Uterus (tissue), 4 donors: Measurements from ENCODE around the gene RABGAP1L. TPM values are rescaled to one million over a fixed set of nuclear protein-coding genes. Genes with fewer than 3 reads are reported as not detected.

Source experiments
- DNase-seq, 2 donors: peaks; one replicate each; pipeline ENCODE4 v3.0.0-alpha.2; 2019 to 2020
- H3K27ac ChIP-seq, 2 donors: fragments of 200-600 bp; sonication (generic); 1 replicate in 1 of 2; 2 replicates in 1 of 2; pipeline ENCODE4 v1.5.1; 2016 to 2018
- H3K27me3 ChIP-seq, 2 donors: fragments of 200-600 bp; sonication (generic); one replicate each; pipeline ENCODE4 v1.5.1; 2018 to 2019; ENCODE audit warnings: control low read depth in 1 of 2
- H3K36me3 ChIP-seq, 2 donors: fragments of 200-600 bp; sonication (generic); one replicate each; pipeline ENCODE4 v1.5.1; 2019; ENCODE audit warnings: control low read depth in 1 of 2
- H3K4me1 ChIP-seq, 2 donors: fragments of 200-600 bp; sonication (generic); one replicate each; pipeline ENCODE4 v1.5.1; 2018 to 2019; ENCODE audit warnings: control low read depth in 1 of 2
- H3K4me3 ChIP-seq, 2 donors: fragments of 200-600 bp; sonication (generic); 1 replicate in 1 of 2; 2 replicates in 1 of 2; pipeline ENCODE4 v1.5.1; 2018 to 2019; ENCODE audit warnings: mild to moderate bottlenecking in 1 of 2
- H3K9me3 ChIP-seq, 2 donors: fragments of 200-600 bp; sonication (generic); one replicate each; pipeline ENCODE4 v1.5.1; 2019; ENCODE audit warnings: control low read depth in 1 of 2
- POLR2A ChIP-seq, 2 donors: fragments of 450-650 bp; IDR thresholded peaks; one replicate each; pipeline ENCODE4 v1.6.1; 2016; ENCODE audit warnings: antibody characterized with exemption in 2 of 2, mild to moderate bottlenecking in 1 of 2, moderate library complexity in 1 of 2
- intact Hi-C: fragments of 100-400 bp; cut with DNase I; formaldehyde crosslinking; loops from one replicate; pipeline ENCODE4 v1.15.1; 2023; ENCODE audit warnings: low total_unique reads
- total RNA-seq, 4 donors: library from RNA; depleted of rRNA in 3 of 4; stranded (reverse); fragments of >200 nt in 3 of 4; gene quantifications; one replicate each; pipeline versions ENCODE4 v1.1.0 to v1.2.4, GENCODE V29; 2014 to 2023
- TF ChIP-seq, protein P1 (sequence below), 4 experiments: fragments of 200-600 bp in 2 of 4; fragments of 450-650 bp in 2 of 4; sonication (generic) in 2 of 4; IDR thresholded peaks; one replicate each; pipeline ENCODE4 v1.5.1; 2016 to 2019; ENCODE audit warnings: antibody characterized with exemption in 4 of 4, mild to moderate bottlenecking in 2 of 4, moderate library complexity in 1 of 4
- donor health status: DM: yes; HTN: yes; CAD: no.

The RABGAP1L gene
- total RNA-seq, 4 donors from 2014 or later, result 19.1 to 93.7 (median 35.1) TPM

DNA sequence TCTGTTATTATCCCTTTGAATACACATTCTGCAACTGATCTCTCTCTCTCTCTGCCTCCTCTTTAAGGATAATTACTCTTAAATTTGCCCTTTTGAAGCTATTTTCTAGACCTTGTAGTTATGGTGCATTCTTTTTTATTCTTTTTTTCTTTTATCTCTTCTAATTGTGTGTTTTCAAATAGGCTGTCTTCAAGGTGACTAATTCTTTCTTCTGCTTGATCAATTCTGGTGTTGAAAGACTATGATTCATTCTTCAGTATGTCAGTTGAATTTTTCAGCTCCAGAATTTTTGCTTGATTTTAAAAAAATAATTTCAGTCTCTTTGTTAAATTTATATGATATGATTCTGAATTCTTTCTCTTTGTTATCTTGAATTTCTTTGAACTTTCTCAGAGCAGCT, 192.8 kb downstream of the RABGAP1L start:
- no peak for TF ChIP-seq POLR2A (IDR thresholded peaks at IDR 0.05)
- TF ChIP-seq, protein P1, sequence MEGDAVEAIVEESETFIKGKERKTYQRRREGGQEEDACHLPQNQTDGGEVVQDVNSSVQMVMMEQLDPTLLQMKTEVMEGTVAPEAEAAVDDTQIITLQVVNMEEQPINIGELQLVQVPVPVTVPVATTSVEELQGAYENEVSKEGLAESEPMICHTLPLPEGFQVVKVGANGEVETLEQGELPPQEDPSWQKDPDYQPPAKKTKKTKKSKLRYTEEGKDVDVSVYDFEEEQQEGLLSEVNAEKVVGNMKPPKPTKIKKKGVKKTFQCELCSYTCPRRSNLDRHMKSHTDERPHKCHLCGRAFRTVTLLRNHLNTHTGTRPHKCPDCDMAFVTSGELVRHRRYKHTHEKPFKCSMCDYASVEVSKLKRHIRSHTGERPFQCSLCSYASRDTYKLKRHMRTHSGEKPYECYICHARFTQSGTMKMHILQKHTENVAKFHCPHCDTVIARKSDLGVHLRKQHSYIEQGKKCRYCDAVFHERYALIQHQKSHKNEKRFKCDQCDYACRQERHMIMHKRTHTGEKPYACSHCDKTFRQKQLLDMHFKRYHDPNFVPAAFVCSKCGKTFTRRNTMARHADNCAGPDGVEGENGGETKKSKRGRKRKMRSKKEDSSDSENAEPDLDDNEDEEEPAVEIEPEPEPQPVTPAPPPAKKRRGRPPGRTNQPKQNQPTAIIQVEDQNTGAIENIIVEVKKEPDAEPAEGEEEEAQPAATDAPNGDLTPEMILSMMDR (IDR thresholded peaks at IDR 0.05), result no peak

DNA sequence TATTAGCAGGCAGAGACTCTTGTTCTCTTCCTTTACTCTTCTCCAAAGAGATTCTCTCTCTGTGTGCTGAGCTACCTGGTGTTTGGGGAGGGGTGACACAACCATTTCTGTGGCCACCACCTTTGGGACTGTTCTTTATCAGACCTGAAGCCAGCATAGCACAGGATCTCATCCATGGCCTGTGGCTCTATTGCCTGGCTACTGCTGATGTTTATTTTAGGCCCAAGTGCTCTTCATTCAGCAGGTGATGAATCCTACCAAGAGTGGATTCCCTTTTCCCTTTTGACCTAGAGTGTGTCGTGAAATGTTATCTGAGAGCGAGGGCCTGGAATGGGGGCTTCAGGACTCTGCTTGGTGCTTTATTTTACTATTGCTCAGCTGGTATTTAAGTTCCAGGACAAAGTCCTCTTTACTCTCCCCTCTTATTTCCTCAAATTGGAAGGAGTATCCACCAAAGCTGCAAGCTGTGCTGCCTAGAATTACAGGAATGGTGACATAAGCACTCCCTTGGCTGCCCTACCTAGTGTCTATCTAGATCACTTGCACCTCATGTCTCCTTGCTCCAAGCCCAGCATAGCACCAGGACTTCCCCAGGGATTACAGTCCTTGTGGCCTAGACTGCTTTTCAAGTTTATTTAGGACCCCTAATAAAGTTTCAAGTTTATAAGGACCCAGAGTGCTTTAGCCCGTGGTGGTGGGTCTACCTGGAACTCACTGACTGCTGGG, 193.7 kb downstream of the RABGAP1L start:
- no peak for DNase-seq
- Histone ChIP-seq H3K9me3 (no peaks in the 10 kb centered on the region), H3K27me3 (no peaks in the 10 kb centered on the region), H3K36me3 (no peaks in the 10 kb centered on the region), H3K4me3 (no peak overlapping the region), H3K27ac (no peak overlapping the region), H3K4me1 (no peaks in the 10 kb centered on the region)
- TF ChIP-seq, protein P1 (IDR thresholded peaks at IDR 0.05), result no peak
- no peak for TF ChIP-seq POLR2A (IDR thresholded peaks at IDR 0.05)
- intact Hi-C loops, result no loop called here

More for the DNA sequence above, 192.8 kb downstream of the RABGAP1L start:
- no peak for DNase-seq
- Histone ChIP-seq H3K9me3 (no peaks in the 10 kb centered on the region), H3K27ac (no peak overlapping the region), H3K27me3 (no peaks in the 10 kb centered on the region), H3K4me1 (no peaks in the 10 kb centered on the region), H3K4me3 (no peak overlapping the region), H3K36me3 (no peaks in the 10 kb centered on the region)
- intact Hi-C loops, result no loop called here

DNA sequence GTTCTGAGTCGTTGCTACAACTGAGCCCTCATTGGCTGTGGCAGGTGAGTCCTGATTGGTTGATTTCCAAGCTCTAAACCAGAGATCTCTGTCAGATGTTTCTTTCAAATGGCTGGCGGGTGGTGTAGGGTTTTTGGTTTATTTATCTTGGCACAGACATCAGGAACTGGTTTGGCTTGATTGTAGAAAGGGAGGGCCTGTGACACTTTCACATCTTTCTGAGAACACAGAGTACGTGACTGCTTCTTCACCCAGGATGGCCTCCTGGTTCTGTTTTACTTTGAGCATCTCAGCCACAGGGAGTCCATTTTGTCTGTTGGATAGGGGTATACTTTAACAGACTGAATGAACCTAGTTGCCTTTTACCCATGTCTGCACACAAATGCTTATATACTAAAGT, 199.0 kb downstream of the RABGAP1L start:
- intact Hi-C loops, result no loop called here
- no peak for DNase-seq
- TF ChIP-seq POLR2A (IDR thresholded peaks at IDR 0.05), result no peak
- TF ChIP-seq, protein P1 (IDR thresholded peaks at IDR 0.05), result no peak
- no peaks in the 10 kb centered on the region for H3K4me1 ChIP-seq
- no peaks in the 10 kb centered on the region for H3K9me3 ChIP-seq
- H3K27ac ChIP-seq, result no peak overlapping the region
- no peaks in the 10 kb centered on the region for H3K27me3 ChIP-seq
- H3K36me3 ChIP-seq, result no peaks in the 10 kb centered on the region
- no peak overlapping the region for H3K4me3 ChIP-seq

DNA sequence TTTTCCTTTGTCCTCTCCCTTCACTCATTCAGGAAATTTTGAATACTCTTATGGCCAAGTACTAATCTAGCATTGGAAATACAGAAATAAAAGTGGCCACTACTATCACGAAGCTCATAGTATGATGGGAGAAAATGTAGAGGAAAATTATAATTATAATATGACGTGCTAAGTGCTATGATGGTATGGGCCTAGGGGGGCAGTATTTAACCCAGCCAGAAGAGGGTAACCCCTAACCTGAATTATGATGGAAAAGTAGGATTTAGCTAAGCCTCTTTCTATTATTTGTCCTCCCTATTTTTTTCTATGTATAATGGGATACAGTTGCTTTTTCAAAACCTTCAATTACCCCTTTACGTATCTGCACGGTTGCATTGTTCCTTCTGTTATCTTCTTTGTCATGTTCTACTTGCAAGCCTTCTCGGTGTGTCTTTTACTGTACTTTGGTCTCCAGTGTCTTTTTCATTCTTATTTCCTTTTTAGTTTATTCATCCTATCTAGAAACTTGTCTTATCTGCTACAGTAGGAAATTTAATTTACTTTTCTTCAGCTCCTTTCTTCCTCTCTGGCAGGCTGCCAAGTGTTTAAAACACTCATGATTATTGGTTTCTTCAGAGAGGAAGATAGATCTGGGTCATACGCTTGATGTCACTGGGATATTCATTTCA, 199.6 kb downstream of the RABGAP1L start:
- H3K27me3 ChIP-seq, result no peaks in the 10 kb centered on the region
- no peak overlapping the region for H3K27ac ChIP-seq
- H3K9me3 ChIP-seq, result no peaks in the 10 kb centered on the region
- no peak for DNase-seq
- intact Hi-C loops, result no loop called here
- no peaks in the 10 kb centered on the region for H3K36me3 ChIP-seq
- TF ChIP-seq, protein P1 (IDR thresholded peaks at IDR 0.05), result no peak
- no peak for TF ChIP-seq POLR2A (IDR thresholded peaks at IDR 0.05)
- no peak overlapping the region for H3K4me3 ChIP-seq
- H3K4me1 ChIP-seq, result no peaks in the 10 kb centered on the region

DNA sequence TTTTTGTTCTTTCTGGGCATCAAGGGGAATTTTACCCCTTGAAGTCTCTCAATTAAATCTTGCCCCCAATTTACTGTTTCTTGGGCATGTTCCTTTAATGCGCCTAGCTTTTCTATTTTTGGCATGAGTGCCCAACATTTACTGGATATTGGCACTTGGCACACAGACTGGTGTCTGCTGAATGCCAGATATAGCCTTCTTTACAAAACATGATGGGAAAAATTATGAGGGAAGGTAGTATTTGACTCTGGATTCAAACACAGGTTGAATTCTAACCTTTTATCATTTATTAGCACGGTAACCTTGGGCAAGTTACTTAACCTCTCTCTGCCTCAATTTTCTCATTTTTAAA, 200.1 kb downstream of the RABGAP1L start:
- no peak overlapping the region for H3K27ac ChIP-seq
- intact Hi-C loops, result no loop called here
- no peaks in the 10 kb centered on the region for H3K27me3 ChIP-seq
- no peak overlapping the region for H3K4me3 ChIP-seq
- DNase-seq, result no peak
- TF ChIP-seq, protein P1 (IDR thresholded peaks at IDR 0.05), result no peak
- no peak for TF ChIP-seq POLR2A (IDR thresholded peaks at IDR 0.05)
- no peaks in the 10 kb centered on the region for H3K36me3 ChIP-seq
- H3K9me3 ChIP-seq, result no peaks in the 10 kb centered on the region
- H3K4me1 ChIP-seq, result no peaks in the 10 kb centered on the region
